NT2/D1 (cell line): Measurements from ENCODE around the gene ATXN7L3.

Experiments
- SUZ12 ChIP-seq: IDR thresholded peaks from 2 replicates; pipeline ENCODE4 v1.6.1; 2011; ENCODE audit not compliant: insufficient read length, insufficient read depth; ENCODE audit errors: extremely low read depth
- YY1 ChIP-seq: IDR thresholded peaks from 2 replicates; pipeline ENCODE4 v1.6.1; 2011; ENCODE audit not compliant: insufficient read length, insufficient read depth
- ZNF274 ChIP-seq: IDR thresholded peaks from 2 replicates; pipeline ENCODE4 v1.6.1; 2011; ENCODE audit warnings: mild to moderate bottlenecking, low read depth, low read length

DNA sequence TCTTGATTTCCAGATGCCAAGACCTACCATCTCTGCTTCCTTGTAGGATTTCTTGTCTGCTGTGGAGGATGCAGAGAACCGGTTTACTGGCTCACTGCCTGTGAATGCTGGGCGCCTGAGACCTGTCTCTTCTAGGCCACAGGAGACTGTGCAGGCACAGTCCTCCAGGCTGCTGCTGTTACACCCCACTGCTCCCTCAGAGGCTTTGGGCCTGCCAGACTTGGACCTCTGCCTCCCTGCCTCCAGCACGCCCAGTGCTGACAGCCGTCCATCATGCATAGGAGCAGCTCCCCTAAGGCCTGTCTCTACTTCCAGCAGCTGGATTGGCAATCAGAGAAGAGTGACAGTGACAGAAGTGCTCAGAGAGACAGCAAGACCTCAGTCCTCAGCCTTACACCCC, 51.9 kb downstream of the ATXN7L3 start:
- no peak for TF ChIP-seq ZNF274
- TF ChIP-seq SUZ12, result no peak
- TF ChIP-seq YY1, result no peak
